D721Med (cell line): Measurements from ENCODE around the gene SLC25A6.
"Not testable (repeated sequence)": the region's sequence is repeated elsewhere in the genome, so short reads cannot be mapped to it uniquely, and the experiment has no call there.

Experiments
- DNase-seq: peaks from one replicate; pipeline ENCODE4 v3.0.0; 2011; ENCODE audit warnings: low spot score; ENCODE audit not compliant: insufficient read length
- FAIRE-seq: peaks from 2 replicates; lab custom pipeline; 2011; peaks lifted over from hg19 to GRCh38; lab: Jason Lieb, UNC
- CTCF ChIP-seq: IDR thresholded peaks from 2 replicates; pipeline ENCODE4 v1.5.1; 2012; ENCODE audit warnings: mild to moderate bottlenecking, control low read depth; ENCODE audit not compliant: insufficient read depth; ENCODE audit errors: missing control alignments

Gene SLC25A6

GRCh38 chrX:1380672-1381233, 11.2 kb downstream of the SLC25A6 start:
- DNase-seq, result no peak
- FAIRE-seq, result no peak
- TF ChIP-seq CTCF, result no peak

- FAIRE-seq (no peak), DNase-seq (no peak)
- TF ChIP-seq CTCF, result no peak
These were observed 13.6 kb downstream of the SLC25A6 start for GRCh38 chrX:1378306-1378759.

GRCh38 chrX:1368385-1368698, 23.6 kb downstream of the SLC25A6 start:
- FAIRE-seq (no peak), DNase-seq (no peak)
- no peak for TF ChIP-seq CTCF

GRCh38 chrX:1366363-1366762, 25.6 kb downstream of the SLC25A6 start:
- FAIRE-seq, DNase-seq: not testable (repeated sequence)

- FAIRE-seq, result no peak
- no peak for DNase-seq
- no peak for TF ChIP-seq CTCF
These were observed 30.0 kb downstream of the SLC25A6 start for GRCh38 chrX:1361910-1362309.

- DNase-seq, result no peak
- no peak for FAIRE-seq
- no peak for TF ChIP-seq CTCF
These were observed 30.6 kb downstream of the SLC25A6 start for GRCh38 chrX:1361275-1361674.

- DNase-seq (no peak), FAIRE-seq (no peak)
- TF ChIP-seq CTCF, result no peak
These were observed 31.7 kb downstream of the SLC25A6 start for GRCh38 chrX:1360171-1360570.

GRCh38 chrX:1359477-1359873, 32.4 kb downstream of the SLC25A6 start:
- DNase-seq, result no peak
- TF ChIP-seq CTCF, result no peak
- FAIRE-seq, result no peak
